Sigmoid colon (tissue), 4 donors: ENCODE data around the gene HBS1L.

Experiments
- EP300 ChIP-seq, 4 donors: sonication (generic); formaldehyde crosslinking; IDR thresholded peaks; one replicate each; pipeline ENCODE4 v1.6.1; 2017; ENCODE audit warnings: antibody characterized with exemption in 4 of 4
- POLR2A ChIP-seq, 2 donors: fragments of 450-650 bp; IDR thresholded peaks; one replicate each; pipeline ENCODE4 v1.6.1; 2016; ENCODE audit warnings: antibody characterized with exemption in 2 of 2, mild to moderate bottlenecking in 2 of 2, moderate library complexity in 2 of 2
- POLR2AphosphoS5 ChIP-seq, 4 donors: sonication (generic); formaldehyde crosslinking; IDR thresholded peaks; one replicate each; pipeline ENCODE4 v1.6.1; 2017; ENCODE audit warnings: antibody characterized with exemption in 4 of 4
- TF ChIP-seq, protein P1 (sequence below), 4 experiments: fragments of 450-650 bp in 3 of 4; fragments of 200-600 bp in 1 of 4; IDR thresholded peaks; one replicate each; pipeline ENCODE4 v1.5.1; 2016 to 2019; ENCODE audit warnings: antibody characterized with exemption in 4 of 4, mild to moderate bottlenecking in 3 of 4, moderate library complexity in 2 of 4

DNA sequence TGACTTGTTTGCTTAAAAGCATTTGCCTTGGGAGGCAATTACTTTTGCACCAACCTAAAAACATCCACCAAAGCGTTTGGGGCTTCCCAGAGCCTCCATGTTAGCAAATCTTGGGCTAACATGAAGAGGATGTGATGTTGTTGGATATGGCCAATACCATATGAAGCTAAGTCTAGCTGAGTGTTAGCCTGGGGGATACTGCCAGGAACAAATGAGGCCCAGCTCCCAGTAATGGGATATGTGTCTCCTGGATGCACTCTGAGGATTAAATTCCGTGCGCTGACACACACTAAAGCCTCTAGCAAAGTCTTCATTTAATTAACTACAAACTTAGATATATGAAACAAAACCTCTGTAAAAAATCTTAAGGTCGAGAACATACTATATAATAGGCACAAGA, 35.3 kb upstream of the HBS1L start:
- TF ChIP-seq, protein P1, sequence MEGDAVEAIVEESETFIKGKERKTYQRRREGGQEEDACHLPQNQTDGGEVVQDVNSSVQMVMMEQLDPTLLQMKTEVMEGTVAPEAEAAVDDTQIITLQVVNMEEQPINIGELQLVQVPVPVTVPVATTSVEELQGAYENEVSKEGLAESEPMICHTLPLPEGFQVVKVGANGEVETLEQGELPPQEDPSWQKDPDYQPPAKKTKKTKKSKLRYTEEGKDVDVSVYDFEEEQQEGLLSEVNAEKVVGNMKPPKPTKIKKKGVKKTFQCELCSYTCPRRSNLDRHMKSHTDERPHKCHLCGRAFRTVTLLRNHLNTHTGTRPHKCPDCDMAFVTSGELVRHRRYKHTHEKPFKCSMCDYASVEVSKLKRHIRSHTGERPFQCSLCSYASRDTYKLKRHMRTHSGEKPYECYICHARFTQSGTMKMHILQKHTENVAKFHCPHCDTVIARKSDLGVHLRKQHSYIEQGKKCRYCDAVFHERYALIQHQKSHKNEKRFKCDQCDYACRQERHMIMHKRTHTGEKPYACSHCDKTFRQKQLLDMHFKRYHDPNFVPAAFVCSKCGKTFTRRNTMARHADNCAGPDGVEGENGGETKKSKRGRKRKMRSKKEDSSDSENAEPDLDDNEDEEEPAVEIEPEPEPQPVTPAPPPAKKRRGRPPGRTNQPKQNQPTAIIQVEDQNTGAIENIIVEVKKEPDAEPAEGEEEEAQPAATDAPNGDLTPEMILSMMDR (IDR thresholded peaks at IDR 0.05): no peak
- TF ChIP-seq POLR2A (IDR thresholded peaks at IDR 0.05) (no peak), EP300 (IDR thresholded peaks at IDR 0.05) (no peak), POLR2AphosphoS5 (IDR thresholded peaks at IDR 0.05) (no peak)
